Inferior parietal cortex (tissue), 1 donor: ENCODE results near the gene MRC1.

Experiments used
- DNase-seq: peaks from one replicate; pipeline ENCODE4 v3.0.0-alpha.2; 2016; ENCODE audit errors: extremely low spot score

MRC1 gene

GRCh38 chr10:17808971-17809841 is at the start of gene MRC1:
Gene MRC1 (plus strand): TSS chr10:17809348. CDS start chr10:17809466, 118 bp downstream.
- DNase-seq, result no peak

GRCh38 chr10:17764142-17764541 is 45.0 kb upstream of the MRC1 start:
- no peak for DNase-seq

DNA sequence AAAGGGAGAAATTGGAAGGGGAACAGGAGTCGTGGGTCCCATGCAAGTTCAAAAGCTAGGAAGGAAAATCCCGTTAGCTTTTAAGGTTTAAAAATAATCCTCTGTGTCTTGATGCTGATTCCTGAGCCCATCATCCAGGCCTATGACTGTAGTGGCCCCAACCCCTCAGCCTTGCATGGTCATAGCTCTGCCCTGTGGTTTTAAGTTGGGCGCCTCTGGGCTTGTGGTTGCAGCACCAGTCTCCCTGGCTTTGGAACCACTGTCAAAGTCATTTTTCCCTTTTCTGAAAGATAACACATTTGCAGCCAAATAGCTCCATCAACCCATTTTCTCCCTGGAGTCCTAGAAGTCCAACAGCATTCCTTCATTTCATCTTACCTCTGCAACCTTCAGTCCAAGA is 43.5 kb upstream of the MRC1 start:
- no peak for DNase-seq

DNA sequence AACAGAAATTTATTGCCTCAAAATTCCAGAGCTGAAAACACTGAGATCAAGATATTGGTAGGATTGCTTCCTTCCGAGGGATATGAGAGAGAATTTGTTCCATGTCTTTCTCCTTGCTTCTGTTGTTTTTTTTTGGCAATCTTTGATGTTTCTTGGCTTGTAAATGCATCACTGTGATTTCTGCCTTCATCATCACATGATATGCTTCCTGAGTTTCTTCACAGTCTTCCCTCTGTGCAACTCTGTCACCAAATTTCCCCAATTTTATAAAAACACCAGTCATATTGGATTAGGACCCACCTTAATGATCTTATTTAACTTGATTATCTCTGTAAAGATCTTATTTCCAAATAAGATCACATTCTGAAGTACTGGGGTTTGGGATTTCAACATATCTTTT is 42.4 kb upstream of the MRC1 start:
- DNase-seq, result no peak

DNA sequence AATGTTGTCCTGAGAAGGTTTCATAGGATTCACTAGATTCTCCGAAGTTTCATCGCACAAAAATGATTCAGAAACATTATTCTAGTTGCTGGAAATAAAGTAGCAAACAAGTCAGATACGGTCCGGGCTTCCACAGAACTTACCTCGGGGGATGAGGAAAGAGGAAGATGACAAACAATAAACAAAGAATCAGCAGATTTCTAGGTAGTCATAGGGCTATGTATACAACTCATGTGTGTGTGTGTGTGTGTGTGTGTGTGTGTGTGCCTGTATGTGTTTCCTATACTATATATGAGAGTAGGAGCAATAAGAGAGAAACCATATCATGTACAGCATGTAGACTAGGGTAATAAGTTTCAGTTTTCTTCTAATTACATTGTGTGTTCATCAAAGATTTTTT is 40.7 kb upstream of the MRC1 start:
- DNase-seq, result no peak

DNA sequence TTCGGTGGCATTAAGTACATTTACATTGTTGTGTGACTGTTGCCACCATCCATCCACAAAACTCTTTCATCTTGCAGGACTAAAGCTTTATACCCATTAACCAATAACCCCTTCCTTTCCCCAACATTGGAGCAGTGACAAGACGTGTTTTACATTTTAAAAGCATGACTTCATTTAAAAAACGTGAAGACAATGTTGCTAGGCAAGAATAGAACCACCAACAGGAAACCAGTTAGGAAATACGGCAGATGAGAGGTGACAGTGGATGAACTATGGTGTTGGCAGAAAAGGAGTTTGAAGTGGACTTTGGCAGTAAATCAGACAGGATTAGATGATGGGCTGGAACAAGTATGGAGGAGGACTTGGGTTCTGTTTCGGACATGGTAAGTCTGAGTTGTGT is 40.2 kb upstream of the MRC1 start:
- no peak for DNase-seq

- DNase-seq, result no peak
Measured at GRCh38 chr10:17771017-17771416, 38.1 kb upstream of the MRC1 start.

DNA sequence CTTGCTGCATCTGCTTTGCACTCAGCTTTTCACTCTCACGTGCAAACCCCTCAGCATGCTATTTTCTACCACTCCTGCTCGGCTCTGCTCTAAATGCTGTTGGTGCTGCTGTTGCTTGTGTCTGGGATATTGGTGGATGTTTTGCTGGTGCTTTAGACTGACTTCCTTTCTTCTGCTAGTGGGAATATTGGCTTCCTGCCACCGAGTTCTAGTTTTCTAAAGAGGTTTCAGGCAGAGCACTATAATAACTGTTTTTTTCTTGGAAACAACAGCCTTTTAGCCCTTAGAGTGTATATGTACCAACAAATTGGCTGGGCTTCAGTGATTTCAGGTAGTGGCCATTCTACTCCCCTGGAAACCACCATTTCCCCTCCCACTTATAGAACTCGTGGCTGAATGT is 29.4 kb upstream of the MRC1 start:
- no peak for DNase-seq

- DNase-seq, result no peak
Measured at GRCh38 chr10:17780727-17781126, 28.4 kb upstream of the MRC1 start.

GRCh38 chr10:17781856-17782255 is 27.3 kb upstream of the MRC1 start:
- DNase-seq, result no peak

DNA sequence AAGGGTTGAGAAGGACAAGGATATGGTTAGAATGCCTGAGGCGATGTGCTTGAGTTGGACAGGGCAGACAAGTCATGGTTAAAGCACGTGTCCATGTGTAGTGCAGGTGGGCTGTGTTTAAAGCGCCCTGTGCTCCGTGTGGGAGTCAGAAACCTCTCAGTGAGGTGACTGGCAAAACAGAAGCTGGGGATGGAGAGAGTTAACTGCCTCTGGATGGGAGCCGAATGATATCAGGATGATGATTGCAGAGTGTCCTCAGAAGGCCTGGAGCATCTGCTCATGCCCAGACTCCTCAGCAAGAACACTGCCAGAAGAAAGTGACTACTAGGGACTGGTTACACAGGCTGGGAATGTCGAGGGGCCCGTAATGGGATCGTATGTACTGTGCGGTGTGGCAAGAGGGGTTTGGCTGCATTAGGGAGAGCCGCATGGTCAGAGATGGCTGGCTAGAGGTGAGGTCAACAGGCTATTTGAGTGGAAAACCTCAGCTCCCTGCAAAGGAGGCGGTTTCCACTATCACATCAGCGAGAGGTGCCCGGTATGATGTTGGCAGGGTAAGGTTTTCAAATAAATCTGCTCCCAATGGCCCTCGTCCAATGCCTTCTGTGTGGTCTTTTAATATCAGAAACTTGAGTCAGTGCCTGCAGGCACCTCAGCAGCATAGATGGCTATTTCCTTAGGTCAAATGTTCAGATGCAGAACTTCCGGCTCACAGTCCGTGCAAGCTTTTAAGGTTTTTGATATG is 26.1 kb upstream of the MRC1 start:
- DNase-seq, result no peak

- DNase-seq, result no peak
Measured at GRCh38 chr10:17783751-17784150, 25.4 kb upstream of the MRC1 start.

GRCh38 chr10:17784688-17785087 is 24.5 kb upstream of the MRC1 start:
- DNase-seq, result no peak

- no peak for DNase-seq
Measured at GRCh38 chr10:17785276-17785930, 23.7 kb upstream of the MRC1 start.

GRCh38 chr10:17787087-17787961 is 21.8 kb upstream of the MRC1 start:
- no peak for DNase-seq

DNA sequence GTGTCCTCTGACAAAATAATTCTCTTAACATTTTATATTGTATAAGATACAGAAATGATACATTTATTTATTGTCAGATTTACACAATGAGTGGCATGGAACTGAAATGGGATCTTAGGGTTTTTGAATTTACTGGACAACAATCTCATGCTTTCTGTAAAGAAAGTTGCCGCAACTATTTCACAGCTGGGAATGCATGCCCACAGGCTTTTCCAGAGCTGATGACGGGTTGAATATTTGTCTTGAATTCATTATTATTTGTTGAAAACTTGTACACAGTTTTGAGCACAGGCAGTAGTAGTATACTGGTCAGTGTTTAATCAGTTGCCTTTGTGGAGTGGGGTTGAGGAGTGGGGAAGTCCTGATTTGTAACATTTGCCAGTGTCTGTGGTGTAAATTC is 20.5 kb upstream of the MRC1 start:
- no peak for DNase-seq

- no peak for DNase-seq
Measured at GRCh38 chr10:17789396-17789795, 19.8 kb upstream of the MRC1 start.

DNA sequence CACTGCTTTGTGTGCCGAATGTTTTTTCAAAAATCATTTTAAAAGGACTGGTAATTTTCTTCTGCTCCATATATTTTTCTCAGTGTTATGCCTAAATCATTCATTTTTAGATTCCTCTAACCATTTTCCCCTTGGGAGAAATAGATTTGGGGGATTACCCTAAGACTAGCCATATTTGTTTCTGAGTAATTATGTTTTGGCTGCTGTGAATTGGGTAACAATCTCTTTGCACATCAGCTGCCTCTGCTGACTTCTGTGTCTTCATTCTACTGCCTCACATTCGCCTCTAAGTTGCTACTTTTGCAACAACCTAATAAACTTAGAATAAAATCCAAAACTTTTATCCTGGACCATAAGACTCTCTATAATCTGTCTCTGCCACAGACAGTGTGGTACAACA is 18.5 kb upstream of the MRC1 start:
- no peak for DNase-seq

DNA sequence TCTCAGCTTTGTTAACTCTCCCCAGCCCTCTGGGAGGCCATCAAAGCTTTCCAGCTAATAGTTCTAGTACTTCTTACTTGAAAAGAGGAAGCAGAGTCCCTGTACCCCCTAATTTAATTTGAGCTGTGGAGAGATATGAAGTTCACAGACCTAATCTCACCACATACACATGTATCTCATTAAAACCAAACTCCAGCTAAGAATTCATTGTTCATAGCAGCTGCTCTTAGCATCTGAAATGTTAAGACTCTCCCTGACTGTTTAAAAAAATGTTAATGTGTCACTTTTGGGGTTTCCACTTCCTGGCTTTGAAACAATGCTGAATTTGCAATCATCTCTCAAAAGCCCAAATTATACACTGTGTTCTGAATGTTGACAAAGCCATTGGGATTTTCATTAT is 16.2 kb upstream of the MRC1 start:
- no peak for DNase-seq

- no peak for DNase-seq
Measured at GRCh38 chr10:17793823-17794644, 15.1 kb upstream of the MRC1 start.

DNA sequence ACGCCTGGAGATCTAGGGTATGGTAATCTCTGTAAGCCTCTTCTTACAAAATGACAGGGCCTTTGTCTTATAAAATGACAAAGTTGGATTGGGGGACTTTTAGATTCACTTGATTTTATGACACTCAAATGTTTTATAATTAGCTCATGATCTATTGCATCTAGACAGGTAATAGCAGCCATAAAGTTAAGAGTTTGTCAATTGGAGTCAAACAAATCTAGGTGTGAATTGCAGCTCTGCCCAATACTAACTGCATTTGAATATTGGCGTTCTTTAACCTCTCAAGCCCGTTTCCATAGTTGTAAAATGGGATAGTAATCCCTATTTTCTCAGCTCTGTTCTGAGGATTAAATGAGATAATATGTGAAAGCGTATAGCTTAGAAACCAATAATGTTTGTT is 14.1 kb upstream of the MRC1 start:
- no peak for DNase-seq
